ENCODE data around the gene NEMP1.
A peak's percentile ranks its signal among the peaks of the same experiment; 100 is the strongest.
"Not testable (repeated sequence)": the region's sequence is repeated elsewhere in the genome, so short reads cannot be mapped to it uniquely, and the experiment has no call there.

Gene NEMP1, protein sequence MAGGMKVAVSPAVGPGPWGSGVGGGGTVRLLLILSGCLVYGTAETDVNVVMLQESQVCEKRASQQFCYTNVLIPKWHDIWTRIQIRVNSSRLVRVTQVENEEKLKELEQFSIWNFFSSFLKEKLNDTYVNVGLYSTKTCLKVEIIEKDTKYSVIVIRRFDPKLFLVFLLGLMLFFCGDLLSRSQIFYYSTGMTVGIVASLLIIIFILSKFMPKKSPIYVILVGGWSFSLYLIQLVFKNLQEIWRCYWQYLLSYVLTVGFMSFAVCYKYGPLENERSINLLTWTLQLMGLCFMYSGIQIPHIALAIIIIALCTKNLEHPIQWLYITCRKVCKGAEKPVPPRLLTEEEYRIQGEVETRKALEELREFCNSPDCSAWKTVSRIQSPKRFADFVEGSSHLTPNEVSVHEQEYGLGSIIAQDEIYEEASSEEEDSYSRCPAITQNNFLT

GRCh38 chr12:57078519-57079404, at the start of gene NEMP1:
TSS of gene NEMP1 (minus strand) at chr12:57078791. CDS start at chr12:57078745, 46 bp downstream.
- peak; percentile 100 for DNase-seq

DNA sequence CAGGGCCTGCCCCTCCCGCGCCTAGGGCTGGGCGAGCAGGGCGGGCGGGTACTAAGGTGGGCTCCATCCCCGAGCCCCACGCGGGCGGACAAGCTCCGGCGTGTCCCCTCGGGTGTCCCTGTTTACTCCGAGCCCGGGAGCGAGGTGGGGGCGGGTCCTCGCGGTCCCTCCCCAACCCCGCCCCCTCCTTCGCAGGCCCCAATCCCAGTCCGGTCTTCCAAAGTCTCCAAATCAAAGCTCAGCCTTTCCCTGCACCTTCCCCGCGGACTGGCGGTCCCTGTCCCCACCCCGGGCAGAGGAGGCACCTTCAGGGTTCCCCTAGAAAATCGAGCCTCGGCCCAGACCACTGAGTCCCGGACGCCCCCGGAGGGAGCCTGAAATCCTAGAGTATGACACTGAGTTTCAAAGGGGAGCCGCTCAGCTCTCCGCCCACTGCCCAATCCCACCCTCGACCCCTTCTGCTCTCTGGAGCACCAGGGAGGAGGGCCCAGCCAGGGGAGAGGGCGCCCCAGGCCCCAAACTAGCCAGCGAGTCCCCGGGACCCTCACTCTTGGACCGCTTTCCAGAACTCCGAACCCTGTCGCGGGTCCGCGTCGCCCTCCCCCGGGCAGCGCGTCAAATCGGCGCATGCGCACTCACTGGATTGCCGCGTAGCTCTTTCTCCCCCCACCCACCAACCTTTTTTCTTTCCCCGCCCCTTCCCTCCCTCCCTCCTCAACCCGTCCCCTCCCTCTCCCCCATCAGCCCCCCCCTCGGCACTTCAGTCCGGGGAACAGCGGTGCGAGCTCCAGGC, 49.3 kb upstream of the NEMP1 start, which contains the start of gene LRP1:
LRP1 (plus strand) TSS at position 758 of the 793 bp plus-strand sequence. CDS start 482 bp downstream, outside the sequence.
- no peak for DNase-seq

- DNase-seq, result no peak
These were observed 48.6 kb upstream of the NEMP1 start for GRCh38 chr12:57127101-57127725.

- DNase-seq, result no peak
These were observed 48.0 kb upstream of the NEMP1 start for GRCh38 chr12:57126561-57126960.

- no peak for DNase-seq
These were observed 47.5 kb upstream of the NEMP1 start for GRCh38 chr12:57126061-57126460.

DNA sequence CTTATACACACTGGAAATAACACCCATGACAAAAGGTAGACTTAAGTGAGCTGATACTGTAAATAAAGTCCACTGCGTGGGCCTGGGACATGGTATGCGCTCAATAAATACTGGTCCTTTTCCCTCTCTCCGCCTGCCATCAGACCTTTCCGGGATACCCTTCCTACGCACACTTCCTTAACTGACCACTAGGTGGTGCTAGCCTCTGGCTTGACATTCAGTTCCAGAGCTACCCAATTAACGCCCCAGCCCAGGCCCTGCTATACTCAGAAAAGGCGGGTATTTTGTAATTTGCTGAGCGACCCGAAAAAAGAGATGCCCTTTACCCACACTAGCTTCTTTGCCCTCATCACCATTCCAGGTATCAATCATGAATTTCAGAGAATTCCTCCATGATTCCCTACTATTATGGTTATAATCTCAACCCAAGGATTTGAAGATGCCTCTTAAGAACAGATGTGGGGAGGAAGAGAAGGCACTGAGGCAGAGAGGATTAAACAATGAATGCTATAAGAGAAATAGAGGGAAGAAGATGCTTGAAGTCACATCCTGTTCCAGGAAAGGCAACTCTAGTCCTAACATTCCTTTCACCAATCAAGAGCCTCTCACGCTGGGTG, 45.8 kb upstream of the NEMP1 start:
- DNase-seq, result no peak

DNA sequence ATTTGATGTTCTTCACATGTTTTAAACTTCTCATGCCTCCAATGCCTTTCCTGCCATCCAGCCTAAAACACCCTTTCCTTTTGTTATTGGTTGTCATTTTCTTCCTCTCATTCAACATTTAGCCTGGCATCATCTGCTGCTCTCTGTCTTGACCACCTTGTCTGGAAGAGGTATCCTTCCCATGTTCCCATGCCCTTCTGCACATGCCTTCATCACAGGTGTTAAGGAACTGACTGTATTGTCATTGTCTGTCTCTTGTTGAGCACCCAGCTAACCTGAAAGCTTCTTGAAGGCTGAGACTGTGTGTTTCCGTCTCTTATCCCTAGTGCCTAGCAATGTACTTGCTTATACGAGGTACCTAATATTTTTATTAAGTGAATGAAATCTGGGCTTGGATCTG, 45.2 kb upstream of the NEMP1 start:
- no peak for DNase-seq

- DNase-seq, result not testable (repeated sequence)
These were observed 42.1 kb upstream of the NEMP1 start for GRCh38 chr12:57120718-57121117.

- no peak for DNase-seq
These were observed 40.9 kb upstream of the NEMP1 start for GRCh38 chr12:57119294-57120085.

DNA sequence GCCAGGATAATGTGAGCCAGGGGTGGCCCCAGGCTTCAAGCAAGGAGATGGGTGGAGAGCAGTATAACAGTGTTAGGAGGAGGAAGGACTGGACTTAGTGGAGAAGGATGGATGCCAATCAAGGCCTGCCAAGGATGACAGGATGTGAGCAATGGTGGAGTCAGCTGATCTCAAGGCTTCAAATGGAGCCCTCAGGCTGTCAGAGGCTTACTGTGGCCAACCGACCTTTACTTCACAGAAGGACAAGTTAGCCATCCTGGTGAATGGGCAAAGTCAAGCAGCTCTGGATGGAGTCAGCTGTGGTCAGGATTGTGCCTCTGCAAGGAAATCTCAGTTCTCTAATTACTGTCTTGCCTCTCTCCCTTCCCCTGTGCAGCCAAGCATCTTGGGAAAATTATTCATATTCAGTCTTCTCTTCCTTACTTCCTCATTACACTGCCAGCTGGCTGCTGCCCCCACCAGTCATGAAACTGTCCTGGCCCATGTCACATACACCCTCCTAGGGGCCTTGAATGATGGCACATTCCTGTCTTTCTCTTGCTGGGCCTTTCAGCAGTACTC, 40.2 kb upstream of the NEMP1 start:
- DNase-seq, result no peak

DNA sequence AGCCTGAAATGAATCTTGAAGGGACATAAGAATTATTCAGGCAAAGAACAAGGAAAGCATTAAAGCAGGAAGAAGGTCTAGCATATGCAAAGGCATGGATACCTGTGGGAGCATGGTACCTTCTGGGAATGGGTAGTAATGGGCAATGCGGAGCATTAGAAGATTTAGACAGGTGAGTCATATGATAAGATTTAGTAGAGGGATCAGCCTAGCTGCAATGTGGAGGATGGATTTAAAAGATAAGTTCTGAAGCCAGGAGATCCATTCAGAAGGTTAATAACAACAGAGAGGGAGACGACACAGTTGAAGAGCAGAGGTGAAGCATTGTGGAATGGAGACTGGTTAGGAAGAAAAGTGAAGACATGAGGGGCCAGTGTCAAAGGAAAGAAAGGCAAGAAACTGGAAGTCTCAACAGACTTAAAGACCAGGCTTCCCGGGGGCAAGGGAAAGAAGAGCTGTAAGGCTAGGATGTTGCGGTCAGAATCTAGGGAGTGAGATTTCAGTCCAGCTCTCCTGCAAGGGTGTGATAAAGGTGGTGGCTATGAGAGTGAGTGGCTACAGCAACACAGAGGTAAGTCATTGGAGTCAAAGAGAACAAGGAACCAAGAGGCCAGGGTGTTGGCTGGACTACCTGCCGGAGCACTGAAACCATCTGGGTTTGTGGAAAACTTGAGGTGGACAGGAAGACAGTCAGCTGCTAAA, 38.1 kb upstream of the NEMP1 start:
- DNase-seq, result no peak

- no peak for DNase-seq
These were observed 34.1 kb upstream of the NEMP1 start for GRCh38 chr12:57112492-57113294.

DNA sequence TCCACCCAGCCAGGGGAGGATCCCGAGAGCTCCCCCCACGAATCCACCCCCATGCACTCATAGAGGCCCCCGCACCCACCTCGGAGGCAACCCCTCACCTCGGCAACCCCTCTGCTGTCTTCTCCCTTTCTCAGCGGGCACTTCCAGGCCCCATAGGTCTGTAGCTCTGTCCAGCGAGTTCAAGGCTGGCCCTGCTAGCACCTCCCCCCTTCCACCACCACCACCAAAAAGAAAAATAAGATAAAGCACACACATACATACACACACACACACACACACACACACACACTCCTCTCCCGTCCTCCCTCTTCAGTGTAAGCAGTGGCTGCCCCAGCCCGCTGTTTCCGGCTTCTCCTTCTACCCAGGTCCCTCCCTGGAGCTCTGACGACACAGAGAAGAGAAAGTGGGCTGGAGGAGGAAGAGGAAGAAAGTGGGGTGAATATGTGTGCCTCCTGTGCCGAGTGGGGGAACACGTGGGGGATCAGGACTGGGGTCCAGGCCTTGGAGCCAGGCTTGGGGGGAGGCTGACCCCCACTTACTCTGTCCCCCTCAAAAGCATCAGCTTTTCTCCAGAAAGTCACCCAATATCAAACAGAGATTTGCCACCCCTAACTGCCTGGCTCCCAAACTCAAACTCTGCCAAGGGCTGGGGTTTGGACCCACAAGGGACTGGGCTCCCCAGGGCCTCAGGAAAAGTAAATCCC, 32.6 kb upstream of the NEMP1 start, which contains the start of gene STAT6:
STAT6 (minus strand) TSS at position 332 of the 704 bp plus-strand sequence. CDS start 3,084 bp downstream, outside the sequence.
- no peak for DNase-seq

DNA sequence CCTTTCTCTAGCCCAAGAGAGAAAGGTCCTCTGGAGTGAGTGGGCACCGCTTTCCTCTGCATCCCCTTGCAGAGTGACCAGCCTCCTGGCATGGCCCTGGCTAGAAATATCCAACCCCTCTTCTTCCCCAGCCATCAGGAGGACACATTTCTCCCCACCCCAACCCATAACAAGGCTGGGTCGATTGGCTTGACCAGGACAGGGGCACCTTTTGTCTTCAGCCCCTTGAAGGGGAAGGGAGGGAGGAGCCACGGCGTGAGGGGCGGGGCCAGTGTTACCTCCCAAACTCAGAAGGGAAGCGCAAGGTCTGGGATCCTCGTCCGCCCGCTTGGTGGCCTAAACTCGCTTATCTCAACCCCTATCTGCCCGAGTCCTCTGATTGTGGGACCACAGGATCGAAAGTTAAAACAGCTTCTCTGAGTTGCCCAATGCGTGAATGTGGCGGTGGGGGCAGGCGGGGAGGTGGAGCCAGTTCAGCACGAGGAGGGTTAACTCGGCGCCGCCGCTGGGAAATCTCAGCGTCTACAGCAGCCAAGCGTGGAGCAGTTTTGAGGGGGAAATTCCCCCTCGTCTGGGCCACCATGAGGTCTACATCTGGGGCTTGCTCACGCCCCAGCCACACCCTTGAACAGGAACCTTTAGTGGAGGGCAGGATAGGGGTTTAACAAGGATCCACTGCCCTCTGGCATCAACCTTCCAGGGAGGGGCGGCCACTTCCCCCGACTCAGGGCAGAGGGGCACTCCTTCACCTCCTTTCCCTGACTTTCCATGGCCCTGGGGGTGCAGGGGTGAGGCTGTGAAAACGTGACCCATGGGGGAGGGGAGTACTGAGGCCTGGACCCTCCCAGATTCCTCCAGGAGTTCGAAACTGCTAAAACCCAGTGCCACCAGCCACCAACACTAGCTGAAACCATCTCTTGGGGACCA, 31.8 kb upstream of the NEMP1 start:
- DNase-seq, result no peak

- no peak for DNase-seq
These were observed 30.9 kb upstream of the NEMP1 start for GRCh38 chr12:57109207-57110103.
